A204.1 (cell line): Measurements from ENCODE around the gene HSF5.

Experiments
- FAIRE-seq: peaks from 2 replicates; lab custom pipeline; 2012; peaks lifted over from hg19 to GRCh38; lab: Jason Lieb, UNC

HSF5 gene

GRCh38 chr17:58487589-58488427 lies at the start of gene HSF5:
HSF5 (minus strand) TSS chr17:58488408; CDS start chr17:58488274, 134 bp downstream.
- FAIRE-seq, result no peak

- FAIRE-seq, result no peak
Observed at GRCh38 chr17:58537266-58537665, 49.1 kb upstream of the HSF5 start.

- no peak for FAIRE-seq
Observed at GRCh38 chr17:58536542-58536941, 48.3 kb upstream of the HSF5 start.

GRCh38 chr17:58535431-58535830 lies 47.2 kb upstream of the HSF5 start:
- FAIRE-seq, result no peak

- FAIRE-seq, result no peak
Observed at GRCh38 chr17:58534901-58535421, 46.8 kb upstream of the HSF5 start.

- no peak for FAIRE-seq
Observed at GRCh38 chr17:58534331-58534730, 46.1 kb upstream of the HSF5 start.

GRCh38 chr17:58533616-58534188 lies 45.5 kb upstream of the HSF5 start:
- no peak for FAIRE-seq

- FAIRE-seq, result no peak
Observed at GRCh38 chr17:58532555-58532951, 44.3 kb upstream of the HSF5 start.

GRCh38 chr17:58531661-58532554 lies 43.7 kb upstream of the HSF5 start:
- FAIRE-seq, result no peak

- no peak for FAIRE-seq
Observed at GRCh38 chr17:58531122-58531521, 42.9 kb upstream of the HSF5 start.

GRCh38 chr17:58530655-58531054 lies 42.4 kb upstream of the HSF5 start:
- no peak for FAIRE-seq

- FAIRE-seq, result no peak
Observed at GRCh38 chr17:58529275-58529674, 41.1 kb upstream of the HSF5 start.

GRCh38 chr17:58528443-58528842 lies 40.2 kb upstream of the HSF5 start:
- no peak for FAIRE-seq

GRCh38 chr17:58527949-58528348 lies 39.7 kb upstream of the HSF5 start:
- no peak for FAIRE-seq

GRCh38 chr17:58527306-58527705 lies 39.1 kb upstream of the HSF5 start:
- no peak for FAIRE-seq

- FAIRE-seq, result no peak
Observed at GRCh38 chr17:58525239-58525638, 37.0 kb upstream of the HSF5 start.

- FAIRE-seq, result no peak
Observed at GRCh38 chr17:58521680-58522079, 33.5 kb upstream of the HSF5 start.

- no peak for FAIRE-seq
Observed at GRCh38 chr17:58520843-58521430, 32.7 kb upstream of the HSF5 start.

GRCh38 chr17:58517928-58518609 lies 29.9 kb upstream of the HSF5 start:
- FAIRE-seq, result peak; percentile 99

- no peak for FAIRE-seq
Observed at GRCh38 chr17:58517378-58517927, 29.2 kb upstream of the HSF5 start.

- FAIRE-seq, result no peak
Observed at GRCh38 chr17:58516644-58517377, 28.6 kb upstream of the HSF5 start.
